Prostate gland (tissue), 2 donors: Measurements from ENCODE around the gene ZNF792. TPM values are rescaled to one million over a fixed set of nuclear protein-coding genes. Genes with fewer than 3 reads are reported as not detected.
"Not testable (repeated sequence)": the region's sequence is repeated elsewhere in the genome, so short reads cannot be mapped to it uniquely, and the experiment has no call there.

Source experiments
- DNase-seq: peaks from one replicate; pipeline ENCODE4 v3.0.0-alpha.2; 2019; ENCODE audit warnings: low spot score
- H3K27ac ChIP-seq, 2 donors: fragments of 200-600 bp; sonication (generic); 2 replicates each; pipeline ENCODE4 v1.5.1; 2017 to 2019
- H3K27me3 ChIP-seq: fragments of 200-600 bp; sonication (generic); replicated peaks from 2 replicates; pipeline ENCODE4 v1.5.1; 2019; ENCODE audit not compliant: insufficient read depth
- H3K36me3 ChIP-seq, 2 donors: fragments of 200-600 bp; sonication (generic); 1 replicate in 1 of 2; 2 replicates in 1 of 2; pipeline versions ENCODE4 v1.5.1 to v1.8.1; 2017 to 2019
- H3K4me1 ChIP-seq: fragments of 200-600 bp; sonication (generic); replicated peaks from 2 replicates; pipeline ENCODE4 v1.5.1; 2019
- H3K4me3 ChIP-seq, 2 donors: fragments of 200-600 bp; sonication (generic); 2 replicates each; pipeline ENCODE4 v1.5.1; 2017 to 2019
- H3K9me3 ChIP-seq: fragments of 200-600 bp; sonication (generic); 2 replicates; pipeline ENCODE4 v1.5.1; 2017
- POLR2A ChIP-seq: fragments of 450-650 bp; IDR thresholded peaks from one replicate; pipeline ENCODE4 v1.6.1; 2016; ENCODE audit warnings: antibody characterized with exemption, mild to moderate bottlenecking
- POLR2AphosphoS5 ChIP-seq: sonication (generic); formaldehyde crosslinking; IDR thresholded peaks from one replicate; pipeline ENCODE4 v1.6.1; 2017; ENCODE audit warnings: antibody characterized with exemption
- WGBS: methylation state at CpG from one replicate; pipeline ENCODE4 v1.1.5; 2018; 5-methylcytosine and 5-hydroxymethylcytosine counted together
- intact Hi-C: fragments of 100-400 bp; cut with DNase I; formaldehyde crosslinking; loops from one replicate; pipeline ENCODE4 v1.14.2; 2022
- total RNA-seq, 2 donors: library from RNA; depleted of rRNA; stranded (reverse); fragments of >200 nt; gene quantifications; one replicate each; pipeline ENCODE4 v1.1.0, GENCODE V29; 2016
- TF ChIP-seq, protein P1 (sequence below), 4 experiments: fragments of 200-600 bp in 2 of 4; fragments of 450-650 bp in 2 of 4; sonication (generic) in 2 of 4; IDR thresholded peaks; 1 replicate in 3 of 4; 2 replicates in 1 of 4; pipeline ENCODE4 v1.5.1; 2016 to 2019; ENCODE audit warnings: antibody characterized with exemption in 4 of 4, mild to moderate bottlenecking in 2 of 4, moderate library complexity in 2 of 4

ZNF792 gene
- total RNA-seq, 2 donors from 2014 or later = 8.2 to 9.3 TPM

DNA sequence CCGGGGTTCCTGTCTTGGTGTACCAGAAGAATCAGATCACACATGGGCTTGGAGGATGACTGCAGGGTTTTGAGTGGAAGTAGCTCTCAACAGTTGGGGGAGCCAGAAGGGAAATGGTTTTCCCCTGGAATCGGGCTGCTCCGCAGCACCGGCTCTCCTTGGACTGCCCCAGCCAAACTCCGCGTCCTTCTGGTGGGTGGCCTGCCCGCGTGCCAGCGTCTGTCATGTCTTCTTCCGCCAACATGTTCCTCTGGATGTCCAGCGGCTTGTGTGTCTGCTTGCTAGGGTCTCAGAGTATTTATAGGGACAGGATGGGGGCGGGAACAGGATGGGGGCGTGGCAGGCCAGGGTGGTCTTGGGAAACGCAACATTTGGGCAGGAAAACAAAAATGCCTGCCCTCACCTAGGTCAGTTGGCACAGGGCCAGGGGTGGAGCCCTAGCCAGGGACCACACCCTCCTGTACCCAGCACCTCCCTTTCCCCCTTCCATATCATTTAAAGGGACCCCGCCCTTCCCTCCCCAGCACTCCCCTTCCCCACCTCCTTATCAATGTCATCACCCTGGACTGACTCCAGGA lies 38.7 kb downstream of the ZNF792 start:
- Histone ChIP-seq H3K4me1 (no peaks in the 10 kb centered on the region), H3K36me3 (no peaks in the 10 kb centered on the region), H3K4me3 (no peak overlapping the region), H3K27ac (no peak overlapping the region), H3K27me3 (no peaks in the 10 kb centered on the region), H3K9me3 (no peaks in the 10 kb centered on the region)
- TF ChIP-seq POLR2AphosphoS5 (no peak), POLR2A (no peak)
- TF ChIP-seq, protein P1, sequence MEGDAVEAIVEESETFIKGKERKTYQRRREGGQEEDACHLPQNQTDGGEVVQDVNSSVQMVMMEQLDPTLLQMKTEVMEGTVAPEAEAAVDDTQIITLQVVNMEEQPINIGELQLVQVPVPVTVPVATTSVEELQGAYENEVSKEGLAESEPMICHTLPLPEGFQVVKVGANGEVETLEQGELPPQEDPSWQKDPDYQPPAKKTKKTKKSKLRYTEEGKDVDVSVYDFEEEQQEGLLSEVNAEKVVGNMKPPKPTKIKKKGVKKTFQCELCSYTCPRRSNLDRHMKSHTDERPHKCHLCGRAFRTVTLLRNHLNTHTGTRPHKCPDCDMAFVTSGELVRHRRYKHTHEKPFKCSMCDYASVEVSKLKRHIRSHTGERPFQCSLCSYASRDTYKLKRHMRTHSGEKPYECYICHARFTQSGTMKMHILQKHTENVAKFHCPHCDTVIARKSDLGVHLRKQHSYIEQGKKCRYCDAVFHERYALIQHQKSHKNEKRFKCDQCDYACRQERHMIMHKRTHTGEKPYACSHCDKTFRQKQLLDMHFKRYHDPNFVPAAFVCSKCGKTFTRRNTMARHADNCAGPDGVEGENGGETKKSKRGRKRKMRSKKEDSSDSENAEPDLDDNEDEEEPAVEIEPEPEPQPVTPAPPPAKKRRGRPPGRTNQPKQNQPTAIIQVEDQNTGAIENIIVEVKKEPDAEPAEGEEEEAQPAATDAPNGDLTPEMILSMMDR (IDR thresholded peaks at IDR 0.05) = no peak
- no peak for DNase-seq
- intact Hi-C loops = no loop called here
- WGBS = 93% methylated on average over 15 of the region's 15 CpGs

DNA sequence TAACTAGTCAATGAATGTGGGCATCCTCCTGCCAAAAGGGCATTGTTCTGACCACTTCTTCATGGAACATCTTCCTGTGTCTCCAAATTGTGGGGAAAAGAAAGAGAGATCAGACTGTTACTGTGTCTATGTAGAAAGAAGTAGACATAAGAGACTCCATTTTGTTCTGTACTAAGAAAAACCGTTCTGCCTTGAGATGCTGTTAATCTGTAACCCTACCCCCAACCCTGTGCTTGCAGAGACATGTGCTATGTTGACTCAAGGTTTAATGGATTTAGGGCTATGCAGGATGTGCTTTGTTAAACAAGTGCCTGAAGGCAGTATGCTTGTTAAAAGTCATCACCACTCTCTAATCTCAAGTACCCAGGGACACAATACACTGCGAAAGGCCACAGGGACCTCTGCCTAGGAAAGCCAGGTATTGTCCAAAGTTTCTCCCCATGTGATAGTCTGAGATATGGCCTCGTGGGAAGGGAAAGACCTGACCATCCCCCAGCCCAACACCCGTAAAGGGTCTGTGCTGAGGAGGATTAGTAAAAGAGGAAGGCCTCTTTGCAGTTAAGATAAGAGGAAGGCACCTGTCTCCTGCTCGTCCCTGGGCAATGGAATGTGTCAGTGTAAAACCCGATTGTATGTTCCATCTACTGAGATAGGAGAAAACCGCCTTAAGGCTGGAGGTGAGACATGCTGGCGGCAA lies 43.8 kb downstream of the ZNF792 start:
- 61% methylated on average over 8 of the region's 8 CpGs for WGBS
- intact Hi-C loops, H3K27me3 ChIP-seq, H3K4me3 ChIP-seq, H3K4me1 ChIP-seq, H3K27ac ChIP-seq, DNase-seq, H3K9me3 ChIP-seq, H3K36me3 ChIP-seq: not testable (repeated sequence)

DNA sequence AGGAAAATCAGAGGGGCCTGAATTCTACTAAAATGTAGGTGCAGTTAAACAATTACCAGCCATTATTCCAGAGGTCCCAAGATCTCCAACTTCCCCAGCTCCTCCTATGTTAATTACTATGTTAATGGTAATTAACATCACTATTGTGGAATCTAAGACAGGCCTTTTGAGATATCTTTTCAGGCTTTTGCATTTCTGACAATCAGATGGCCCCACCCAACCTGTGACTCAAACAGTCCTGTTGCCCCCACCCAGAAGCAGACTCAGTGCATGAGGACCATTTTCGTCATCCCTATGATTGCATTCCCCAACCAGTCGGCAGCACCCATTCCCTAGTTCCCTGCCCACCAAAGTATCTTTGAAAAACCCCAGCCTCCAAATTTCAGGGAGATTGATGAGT lies 45.8 kb downstream of the ZNF792 start:
- TF ChIP-seq POLR2AphosphoS5 = no peak
- no peak for TF ChIP-seq POLR2A
- TF ChIP-seq, protein P1 (IDR thresholded peaks at IDR 0.05) = no peak
- no peak for DNase-seq
- no peaks in the 10 kb centered on the region for H3K27me3 ChIP-seq
- H3K4me3 ChIP-seq = no peak overlapping the region
- H3K27ac ChIP-seq = no peak overlapping the region
- intact Hi-C loops = no loop called here
- 92% methylated on average over 2 of the region's 2 CpGs for WGBS
- no peaks in the 10 kb centered on the region for H3K4me1 ChIP-seq
- no peaks in the 10 kb centered on the region for H3K36me3 ChIP-seq
- H3K9me3 ChIP-seq = no peaks in the 10 kb centered on the region

DNA sequence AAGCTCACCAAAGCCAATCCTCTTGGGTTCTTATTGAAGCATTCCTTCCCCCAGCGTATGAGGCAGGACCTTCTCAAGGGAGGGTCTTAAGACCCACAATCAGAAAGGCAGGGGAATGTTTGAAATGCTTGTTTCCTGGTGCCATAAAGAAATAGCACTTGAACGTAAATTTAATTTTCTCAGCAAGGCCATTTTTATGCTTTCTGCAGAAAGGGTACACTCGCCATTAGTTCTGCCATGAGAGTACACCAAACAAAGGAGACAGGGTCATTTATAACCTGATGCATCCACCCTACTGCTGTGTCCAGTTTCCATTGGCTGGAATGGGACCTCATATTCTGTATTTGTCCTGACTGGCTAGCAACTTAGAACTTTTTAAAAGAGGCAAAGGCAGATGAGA lies 46.9 kb downstream of the ZNF792 start:
- DNase-seq, H3K27ac ChIP-seq, intact Hi-C loops, H3K4me3 ChIP-seq, H3K4me1 ChIP-seq, H3K27me3 ChIP-seq, H3K36me3 ChIP-seq, H3K9me3 ChIP-seq: not testable (repeated sequence)
- WGBS = 90% methylated on average over 3 of the region's 3 CpGs

DNA sequence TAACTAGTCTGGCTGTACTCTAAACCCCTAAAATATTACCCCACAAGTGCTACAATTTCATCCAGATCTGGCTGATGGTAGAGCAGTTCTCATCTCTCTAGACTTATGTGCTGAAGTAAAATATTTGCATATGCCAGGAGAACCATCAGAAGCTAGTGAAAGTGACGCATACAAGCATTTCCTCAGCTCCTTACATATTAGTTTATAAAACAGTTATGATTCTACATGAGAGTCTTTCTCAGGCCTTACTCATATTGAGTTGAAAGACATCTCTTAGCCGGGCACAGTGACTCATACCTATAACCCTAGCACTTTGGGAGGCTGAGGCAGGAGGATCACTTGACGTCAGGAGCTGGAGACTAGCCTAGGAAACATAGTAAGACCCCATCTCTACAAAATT lies 53.3 kb downstream of the ZNF792 start:
- Histone ChIP-seq H3K4me1 (no peaks in the 10 kb centered on the region), H3K27me3 (peaks cover 2% of the 10 kb centered on the region), H3K27ac (no peak overlapping the region), H3K9me3 (no peaks in the 10 kb centered on the region), H3K4me3 (no peak overlapping the region), H3K36me3 (no peaks in the 10 kb centered on the region)
- WGBS = 88% methylated on average over 3 of the region's 3 CpGs
- intact Hi-C loops = no loop called here
- TF ChIP-seq, protein P1 (IDR thresholded peaks at IDR 0.05) = no peak
- TF ChIP-seq POLR2A = no peak
- no peak for DNase-seq

Other genes with a start within 250 kb of the ZNF792 start
- 10 to 100 TPM; 18.1 to 38.1 TPM for gene ZNF181, start 230.0 kb downstream of the ZNF792 start, total RNA-seq
- 10 to 100 TPM; 14.8 to 19.3 TPM for gene ZNF599, start 191.0 kb downstream of the ZNF792 start, total RNA-seq
- gene ZNF30, start 37.3 kb downstream of the ZNF792 start, total RNA-seq = 1 to 10 TPM; 2.3 to 7.2 TPM
- gene GRAMD1A, start 36.1 kb upstream of the ZNF792 start, total RNA-seq = 100 to 1,000 TPM in 1 of 2 donors, 10 to 100 TPM in 1; 32.2 to 120 TPM
- gene SCN1B, start 66.2 kb upstream of the ZNF792 start, total RNA-seq = 10 to 100 TPM in 1 of 2 donors, 1 to 10 TPM in 1; 9.7 to 10.6 TPM
- 10 to 100 TPM; 14.8 to 22.6 TPM for gene HPN, start 77.5 kb upstream of the ZNF792 start, total RNA-seq
- 1,000 to 10,000 TPM in 1 of 2 donors, 100 to 1,000 TPM in 1; 365 to 1,352 TPM for gene FXYD3, start 151.6 kb upstream of the ZNF792 start, total RNA-seq
- gene LGI4, start 170.8 kb upstream of the ZNF792 start, total RNA-seq = 10 to 100 TPM in 1 of 2 donors, 1 to 10 TPM in 1; 9.1 to 16.3 TPM
- gene FXYD1, start 174.6 kb upstream of the ZNF792 start, total RNA-seq = 10 to 100 TPM; 15.9 to 30.6 TPM
- not detected for gene FXYD7, start 179.0 kb upstream of the ZNF792 start, total RNA-seq
- 10 to 100 TPM; 18.8 to 43.2 TPM for gene FXYD5, start 190.5 kb upstream of the ZNF792 start, total RNA-seq